ENCODE results near the gene FAM161B.

DNA sequence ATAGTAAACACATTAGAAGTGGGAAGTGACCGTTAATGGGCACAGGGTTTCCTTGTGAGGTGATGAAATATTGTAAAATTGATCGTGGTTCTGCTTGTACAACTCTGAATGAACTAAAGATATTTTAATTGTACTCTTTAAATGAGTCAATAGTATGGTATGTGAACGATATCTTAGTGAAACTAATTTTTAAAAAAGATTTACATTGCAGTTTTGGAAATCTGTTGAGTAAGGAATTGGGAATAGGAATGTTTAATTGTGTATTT is 61.5 kb downstream of the FAM161B start:
- no peak for TF ChIP-seq GABPA (IDR thresholded peaks at IDR 0.05; ENCODE audit: low read depth)
- TF ChIP-seq, protein P1, sequence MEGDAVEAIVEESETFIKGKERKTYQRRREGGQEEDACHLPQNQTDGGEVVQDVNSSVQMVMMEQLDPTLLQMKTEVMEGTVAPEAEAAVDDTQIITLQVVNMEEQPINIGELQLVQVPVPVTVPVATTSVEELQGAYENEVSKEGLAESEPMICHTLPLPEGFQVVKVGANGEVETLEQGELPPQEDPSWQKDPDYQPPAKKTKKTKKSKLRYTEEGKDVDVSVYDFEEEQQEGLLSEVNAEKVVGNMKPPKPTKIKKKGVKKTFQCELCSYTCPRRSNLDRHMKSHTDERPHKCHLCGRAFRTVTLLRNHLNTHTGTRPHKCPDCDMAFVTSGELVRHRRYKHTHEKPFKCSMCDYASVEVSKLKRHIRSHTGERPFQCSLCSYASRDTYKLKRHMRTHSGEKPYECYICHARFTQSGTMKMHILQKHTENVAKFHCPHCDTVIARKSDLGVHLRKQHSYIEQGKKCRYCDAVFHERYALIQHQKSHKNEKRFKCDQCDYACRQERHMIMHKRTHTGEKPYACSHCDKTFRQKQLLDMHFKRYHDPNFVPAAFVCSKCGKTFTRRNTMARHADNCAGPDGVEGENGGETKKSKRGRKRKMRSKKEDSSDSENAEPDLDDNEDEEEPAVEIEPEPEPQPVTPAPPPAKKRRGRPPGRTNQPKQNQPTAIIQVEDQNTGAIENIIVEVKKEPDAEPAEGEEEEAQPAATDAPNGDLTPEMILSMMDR (IDR thresholded peaks at IDR 0.05; ENCODE audit: insufficient read depth, low read length): no peak

Measured in HL-60 (cell line).